Measurements from ENCODE around the gene RBP3.

DNA sequence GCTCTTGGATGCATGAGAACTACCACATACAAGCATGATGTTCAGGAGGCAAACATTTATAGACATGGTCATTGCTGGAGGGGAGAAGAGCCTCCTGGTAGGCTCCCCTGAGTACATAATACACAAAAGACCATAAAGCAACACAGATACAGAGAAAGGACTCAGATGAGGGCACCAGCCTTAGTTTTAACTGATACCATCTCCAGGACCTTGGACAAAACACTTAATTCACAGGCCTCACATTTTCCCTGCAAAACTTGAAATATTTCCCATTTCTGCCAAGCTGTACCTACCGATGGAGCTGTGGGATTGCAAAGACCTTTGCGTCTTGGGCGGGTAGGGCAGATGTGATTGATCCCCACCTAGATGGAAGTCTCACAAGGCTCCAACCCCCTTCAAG is 52.6 kb downstream of the RBP3 start:
- TF ChIP-seq, protein P1, sequence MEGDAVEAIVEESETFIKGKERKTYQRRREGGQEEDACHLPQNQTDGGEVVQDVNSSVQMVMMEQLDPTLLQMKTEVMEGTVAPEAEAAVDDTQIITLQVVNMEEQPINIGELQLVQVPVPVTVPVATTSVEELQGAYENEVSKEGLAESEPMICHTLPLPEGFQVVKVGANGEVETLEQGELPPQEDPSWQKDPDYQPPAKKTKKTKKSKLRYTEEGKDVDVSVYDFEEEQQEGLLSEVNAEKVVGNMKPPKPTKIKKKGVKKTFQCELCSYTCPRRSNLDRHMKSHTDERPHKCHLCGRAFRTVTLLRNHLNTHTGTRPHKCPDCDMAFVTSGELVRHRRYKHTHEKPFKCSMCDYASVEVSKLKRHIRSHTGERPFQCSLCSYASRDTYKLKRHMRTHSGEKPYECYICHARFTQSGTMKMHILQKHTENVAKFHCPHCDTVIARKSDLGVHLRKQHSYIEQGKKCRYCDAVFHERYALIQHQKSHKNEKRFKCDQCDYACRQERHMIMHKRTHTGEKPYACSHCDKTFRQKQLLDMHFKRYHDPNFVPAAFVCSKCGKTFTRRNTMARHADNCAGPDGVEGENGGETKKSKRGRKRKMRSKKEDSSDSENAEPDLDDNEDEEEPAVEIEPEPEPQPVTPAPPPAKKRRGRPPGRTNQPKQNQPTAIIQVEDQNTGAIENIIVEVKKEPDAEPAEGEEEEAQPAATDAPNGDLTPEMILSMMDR (IDR thresholded peaks at IDR 0.05; ENCODE audit: borderline replicate concordance, extremely low read depth, low read length, poor library complexity, severe bottlenecking), result no peak
- TF ChIP-seq EZH2 (IDR thresholded peaks at IDR 0.05; ENCODE audit: borderline replicate concordance, low read depth, low read length, severe bottlenecking), result no peak

Data from DND-41 (cell line).